NT2/D1 (cell line): Measurements from ENCODE around the gene USP3.

ENCODE experiments used
- DNase-seq: peaks from one replicate; pipeline ENCODE4 v3.0.0-alpha.2; 2011; ENCODE audit warnings: low read depth, low spot score
- H3K27me3 ChIP-seq: 2 replicates; pipeline ENCODE4 v1.6.0; 2011; ENCODE audit warnings: mild to moderate bottlenecking; ENCODE audit not compliant: insufficient read length, insufficient read depth
- H3K36me3 ChIP-seq: 2 replicates; pipeline ENCODE4 v1.6.1; 2011; ENCODE audit warnings: mild to moderate bottlenecking, low read length, mixed read lengths; ENCODE audit not compliant: insufficient read depth, insufficient read length
- H3K4me1 ChIP-seq: 2 replicates; pipeline ENCODE4 v1.5.1; 2011; ENCODE audit not compliant: insufficient read depth, insufficient read length
- H3K4me3 ChIP-seq: 2 replicates; pipeline ENCODE4 v1.5.1; 2011; ENCODE audit warnings: low read depth; ENCODE audit not compliant: insufficient read length
- H3K9ac ChIP-seq: 2 replicates; pipeline ENCODE4 v1.6.0; 2011; ENCODE audit warnings: low read depth; ENCODE audit not compliant: insufficient read length
- H3K9me3 ChIP-seq: 2 replicates; pipeline ENCODE4 v1.5.1; 2011; ENCODE audit warnings: mild to moderate bottlenecking, low read length; ENCODE audit not compliant: insufficient read depth
- SUZ12 ChIP-seq: IDR thresholded peaks from 2 replicates; pipeline ENCODE4 v1.6.1; 2011; ENCODE audit not compliant: insufficient read length, insufficient read depth; ENCODE audit errors: extremely low read depth
- YY1 ChIP-seq: IDR thresholded peaks from 2 replicates; pipeline ENCODE4 v1.6.1; 2011; ENCODE audit not compliant: insufficient read length, insufficient read depth
- ZNF274 ChIP-seq: IDR thresholded peaks from 2 replicates; pipeline ENCODE4 v1.6.1; 2011; ENCODE audit warnings: mild to moderate bottlenecking, low read depth, low read length

Gene USP3

GRCh38 chr15:63556736-63557135 is 52.3 kb downstream of the USP3 start:
- TF ChIP-seq YY1: no peak
- no peak for TF ChIP-seq SUZ12
- Histone ChIP-seq H3K36me3 (peaks cover 23% of the 10 kb centered on the region), H3K9me3 (no peaks in the 10 kb centered on the region), H3K27me3 (no peaks in the 10 kb centered on the region), H3K4me3 (no peak overlapping the region), H3K9ac (no peak overlapping the region), H3K4me1 (no peaks in the 10 kb centered on the region)
- DNase-seq: no peak

- TF ChIP-seq YY1: no peak
- no peak for TF ChIP-seq SUZ12
- TF ChIP-seq ZNF274: no peak
- Histone ChIP-seq H3K9me3 (no peaks in the 10 kb centered on the region), H3K9ac (no peak overlapping the region), H3K27me3 (no peaks in the 10 kb centered on the region), H3K4me3 (no peak overlapping the region), H3K4me1 (no peaks in the 10 kb centered on the region), H3K36me3 (peaks cover 48% of the 10 kb centered on the region)
- DNase-seq: no peak
Measured at GRCh38 chr15:63559753-63560152, 55.4 kb downstream of the USP3 start.

GRCh38 chr15:63560741-63561448 is 56.5 kb downstream of the USP3 start:
- H3K27me3 ChIP-seq: no peaks in the 10 kb centered on the region
- H3K9me3 ChIP-seq: no peaks in the 10 kb centered on the region
- no peaks in the 10 kb centered on the region for H3K4me1 ChIP-seq
- peaks cover 54% of the 10 kb centered on the region for H3K36me3 ChIP-seq
- DNase-seq: no peak
- H3K4me3 ChIP-seq: no peak overlapping the region
- TF ChIP-seq ZNF274 (no peak), SUZ12 (no peak), YY1 (no peak)
- no peak overlapping the region for H3K9ac ChIP-seq

GRCh38 chr15:63564093-63564492 is 59.7 kb downstream of the USP3 start:
- no peak for DNase-seq
- Histone ChIP-seq H3K9ac (no peak overlapping the region), H3K9me3 (no peaks in the 10 kb centered on the region), H3K36me3 (peaks cover 55% of the 10 kb centered on the region), H3K4me3 (no peak overlapping the region), H3K4me1 (no peaks in the 10 kb centered on the region), H3K27me3 (no peaks in the 10 kb centered on the region)
- TF ChIP-seq ZNF274 (no peak), SUZ12 (no peak), YY1 (no peak)

- Histone ChIP-seq H3K36me3 (peaks cover 58% of the 10 kb centered on the region), H3K4me3 (no peak overlapping the region), H3K9me3 (no peaks in the 10 kb centered on the region), H3K27me3 (no peaks in the 10 kb centered on the region), H3K4me1 (no peaks in the 10 kb centered on the region), H3K9ac (no peak overlapping the region)
- no peak for DNase-seq
- no peak for TF ChIP-seq YY1
- TF ChIP-seq ZNF274: no peak
- TF ChIP-seq SUZ12: no peak
Measured at GRCh38 chr15:63565536-63566186, 61.3 kb downstream of the USP3 start.

- Histone ChIP-seq H3K9me3 (no peaks in the 10 kb centered on the region), H3K36me3 (peaks cover 46% of the 10 kb centered on the region), H3K4me3 (no peak overlapping the region), H3K9ac (no peak overlapping the region), H3K4me1 (no peaks in the 10 kb centered on the region), H3K27me3 (no peaks in the 10 kb centered on the region)
- no peak for DNase-seq
- no peak for TF ChIP-seq YY1
- TF ChIP-seq ZNF274: no peak
- TF ChIP-seq SUZ12: no peak
Measured at GRCh38 chr15:63572749-63573464, 68.5 kb downstream of the USP3 start.

- no peak overlapping the region for H3K4me3 ChIP-seq
- no peak overlapping the region for H3K9ac ChIP-seq
- H3K36me3 ChIP-seq: peaks cover 45% of the 10 kb centered on the region
- DNase-seq: no peak
- no peak for TF ChIP-seq YY1
- TF ChIP-seq SUZ12: no peak
- no peak for TF ChIP-seq ZNF274
- H3K4me1 ChIP-seq: no peaks in the 10 kb centered on the region
- no peaks in the 10 kb centered on the region for H3K9me3 ChIP-seq
- H3K27me3 ChIP-seq: no peaks in the 10 kb centered on the region
Measured at GRCh38 chr15:63573533-63573932, 69.1 kb downstream of the USP3 start.
